SU-DHL-6 (cell line): Measurements from ENCODE around the gene MBP.

Experiments used
- EZH2phosphoT487 ChIP-seq: fragments of 200-600 bp; sonication (generic), shearing (Covaris generic); conservative IDR thresholded peaks from 2 replicates; pipeline ENCODE4 v1.6.1; 2018; ENCODE audit warnings: mild to moderate bottlenecking, antibody characterized with exemption, low read length, moderate library complexity, mixed read lengths
- TF ChIP-seq, protein P1 (sequence below): fragments of 200-600 bp; sonication (generic); IDR thresholded peaks from one replicate; pipeline ENCODE4 v1.5.1; 2017; ENCODE audit warnings: antibody characterized with exemption, mild to moderate bottlenecking, low read length, moderate library complexity; ENCODE audit not compliant: insufficient read depth, poor library complexity, severe bottlenecking

- TF ChIP-seq, protein P1, sequence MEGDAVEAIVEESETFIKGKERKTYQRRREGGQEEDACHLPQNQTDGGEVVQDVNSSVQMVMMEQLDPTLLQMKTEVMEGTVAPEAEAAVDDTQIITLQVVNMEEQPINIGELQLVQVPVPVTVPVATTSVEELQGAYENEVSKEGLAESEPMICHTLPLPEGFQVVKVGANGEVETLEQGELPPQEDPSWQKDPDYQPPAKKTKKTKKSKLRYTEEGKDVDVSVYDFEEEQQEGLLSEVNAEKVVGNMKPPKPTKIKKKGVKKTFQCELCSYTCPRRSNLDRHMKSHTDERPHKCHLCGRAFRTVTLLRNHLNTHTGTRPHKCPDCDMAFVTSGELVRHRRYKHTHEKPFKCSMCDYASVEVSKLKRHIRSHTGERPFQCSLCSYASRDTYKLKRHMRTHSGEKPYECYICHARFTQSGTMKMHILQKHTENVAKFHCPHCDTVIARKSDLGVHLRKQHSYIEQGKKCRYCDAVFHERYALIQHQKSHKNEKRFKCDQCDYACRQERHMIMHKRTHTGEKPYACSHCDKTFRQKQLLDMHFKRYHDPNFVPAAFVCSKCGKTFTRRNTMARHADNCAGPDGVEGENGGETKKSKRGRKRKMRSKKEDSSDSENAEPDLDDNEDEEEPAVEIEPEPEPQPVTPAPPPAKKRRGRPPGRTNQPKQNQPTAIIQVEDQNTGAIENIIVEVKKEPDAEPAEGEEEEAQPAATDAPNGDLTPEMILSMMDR, result peak; percentile 60
- no peak for TF ChIP-seq EZH2phosphoT487
Measured at GRCh38 chr18:76960528-76961035, 172.0 kb downstream of the MBP start.
